ENCODE data around the gene ZSCAN12. TPM values are rescaled to one million over a fixed set of nuclear protein-coding genes. Genes with fewer than 3 reads are reported as not detected.

Gene ZSCAN12
- total and polyA plus RNA-seq, 10 of the 15 experiments (the other 5 are each of a cell fraction or from before 2014, with no cell fraction given): 1.2 to 12.2 (median 7.4) TPM

GRCh38 chr6:28336284-28337120 is 63.0 kb downstream of the ZSCAN12 start (continued):
- TF ChIP-seq IKZF2 (IDR thresholded peaks at IDR 0.05) (peak; percentile 58 to 63; a peak in 2 of 4 replicates), SREBF1 (IDR thresholded peaks at IDR 0.05; ENCODE audit: low read length) (no peak), NRF1 (conservative IDR thresholded peaks at IDR 0.05; ENCODE audit: low read depth, low read length) (no peak), CEBPB (IDR thresholded peaks at IDR 0.05; ENCODE audit: borderline replicate concordance in 1 of 2, low read depth in 2 of 2, low read length in 2 of 2) (no peak), SUPT20H (IDR thresholded peaks at IDR 0.05; ENCODE audit: borderline replicate concordance, control insufficient read depth, low read depth, low read length) (no peak), NFYB (IDR thresholded peaks at IDR 0.05; ENCODE audit: insufficient read depth, low read depth, low read length) (no peak), CBX5 (IDR thresholded peaks at IDR 0.05; ENCODE audit: low read depth) (no peak), HDGF (IDR thresholded peaks at IDR 0.05) (no peak), CHD1 (IDR thresholded peaks at IDR 0.05; ENCODE audit: low read depth, low read length) (peak; percentile 64; the same call in 1 of the 2 replicates), EGR1 (IDR thresholded peaks at IDR 0.05; ENCODE audit: borderline replicate concordance in 1 of 2, low read depth in 2 of 2, low read length in 2 of 2) (0 out of 3 replicates have a peak, but pooled peaks of 1 of the 2 experiments have one; percentile 4), FOXK2 (IDR thresholded peaks at IDR 0.05) (no peak), RUNX3 (IDR thresholded peaks at IDR 0.05; ENCODE audit: low read length) (peak; percentile 98), HCFC1 (IDR thresholded peaks at IDR 0.05; ENCODE audit: low read length) (no peak)
- TF ChIP-seq, protein P1, sequence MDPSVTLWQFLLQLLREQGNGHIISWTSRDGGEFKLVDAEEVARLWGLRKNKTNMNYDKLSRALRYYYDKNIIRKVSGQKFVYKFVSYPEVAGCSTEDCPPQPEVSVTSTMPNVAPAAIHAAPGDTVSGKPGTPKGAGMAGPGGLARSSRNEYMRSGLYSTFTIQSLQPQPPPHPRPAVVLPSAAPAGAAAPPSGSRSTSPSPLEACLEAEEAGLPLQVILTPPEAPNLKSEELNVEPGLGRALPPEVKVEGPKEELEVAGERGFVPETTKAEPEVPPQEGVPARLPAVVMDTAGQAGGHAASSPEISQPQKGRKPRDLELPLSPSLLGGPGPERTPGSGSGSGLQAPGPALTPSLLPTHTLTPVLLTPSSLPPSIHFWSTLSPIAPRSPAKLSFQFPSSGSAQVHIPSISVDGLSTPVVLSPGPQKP (IDR thresholded peaks at IDR 0.05; ENCODE audit: low read depth, low read length): no peak
- TF ChIP-seq, protein P2, sequence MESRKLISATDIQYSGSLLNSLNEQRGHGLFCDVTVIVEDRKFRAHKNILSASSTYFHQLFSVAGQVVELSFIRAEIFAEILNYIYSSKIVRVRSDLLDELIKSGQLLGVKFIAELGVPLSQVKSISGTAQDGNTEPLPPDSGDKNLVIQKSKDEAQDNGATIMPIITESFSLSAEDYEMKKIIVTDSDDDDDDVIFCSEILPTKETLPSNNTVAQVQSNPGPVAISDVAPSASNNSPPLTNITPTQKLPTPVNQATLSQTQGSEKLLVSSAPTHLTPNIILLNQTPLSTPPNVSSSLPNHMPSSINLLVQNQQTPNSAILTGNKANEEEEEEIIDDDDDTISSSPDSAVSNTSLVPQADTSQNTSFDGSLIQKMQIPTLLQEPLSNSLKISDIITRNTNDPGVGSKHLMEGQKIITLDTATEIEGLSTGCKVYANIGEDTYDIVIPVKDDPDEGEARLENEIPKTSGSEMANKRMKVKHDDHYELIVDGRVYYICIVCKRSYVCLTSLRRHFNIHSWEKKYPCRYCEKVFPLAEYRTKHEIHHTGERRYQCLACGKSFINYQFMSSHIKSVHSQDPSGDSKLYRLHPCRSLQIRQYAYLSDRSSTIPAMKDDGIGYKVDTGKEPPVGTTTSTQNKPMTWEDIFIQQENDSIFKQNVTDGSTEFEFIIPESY (IDR thresholded peaks at IDR 0.05): no peak

Data from GM12878 (cell line).